CD4-positive, alpha-beta T cell treated with Interferon alpha-2 for 1 hour (primary cell): ENCODE measurements around the gene SOCS2.
"Not testable (repeated sequence)": the region's sequence is repeated elsewhere in the genome, so short reads cannot be mapped to it uniquely, and the experiment has no call there.

Source experiments
- DNase-seq, 2 donors: peaks; one replicate each; pipeline ENCODE4 v3.0.0-alpha.2; 2020 to 2022

Gene SOCS2

GRCh38 chr12:93595351-93595750 is 22.9 kb downstream of the SOCS2 start:
- DNase-seq, result no peak

- no peak for DNase-seq
Measured at GRCh38 chr12:93597608-93598007, 25.1 kb downstream of the SOCS2 start.

GRCh38 chr12:93599192-93599591 is 26.7 kb downstream of the SOCS2 start:
- DNase-seq, result no peak

- DNase-seq, result no peak
Measured at GRCh38 chr12:93601591-93601990, 29.1 kb downstream of the SOCS2 start.

- no peak for DNase-seq
Measured at GRCh38 chr12:93602897-93603668, 30.6 kb downstream of the SOCS2 start.

GRCh38 chr12:93603762-93604161 is 31.3 kb downstream of the SOCS2 start:
- no peak for DNase-seq

GRCh38 chr12:93608313-93608712 is 35.8 kb downstream of the SOCS2 start:
- no peak for DNase-seq

- no peak for DNase-seq
Measured at GRCh38 chr12:93609281-93610192, 37.1 kb downstream of the SOCS2 start.

- no peak for DNase-seq
Measured at GRCh38 chr12:93612776-93613175, 40.3 kb downstream of the SOCS2 start.

- no peak for DNase-seq
Measured at GRCh38 chr12:93614917-93615596, 42.6 kb downstream of the SOCS2 start.

- DNase-seq, result no peak
Measured at GRCh38 chr12:93616584-93617101, 44.2 kb downstream of the SOCS2 start.

- no peak for DNase-seq
Measured at GRCh38 chr12:93618891-93619410, 46.5 kb downstream of the SOCS2 start.

- DNase-seq, result no peak
Measured at GRCh38 chr12:93621986-93622385, 49.5 kb downstream of the SOCS2 start.

GRCh38 chr12:93622485-93622884 is 50.0 kb downstream of the SOCS2 start:
- DNase-seq, result no peak

GRCh38 chr12:93624595-93625294 is 52.3 kb downstream of the SOCS2 start:
- DNase-seq, result no peak

GRCh38 chr12:93625295-93625645 is 52.8 kb downstream of the SOCS2 start:
- not testable (repeated sequence) for DNase-seq

- DNase-seq, result no peak
Measured at GRCh38 chr12:93626160-93626559, 53.7 kb downstream of the SOCS2 start.
